ENCODE measurements around the gene HEPH.
"Not testable (repeated sequence)": the region's sequence is repeated elsewhere in the genome, so short reads cannot be mapped to it uniquely, and the experiment has no call there.

GRCh38 chrX:66118722-66119121 is 45.3 kb upstream of the HEPH start:
- TF ChIP-seq CTCF, POLR2A (IDR thresholded peaks at IDR 0.05): not testable (repeated sequence)
